ENCODE measurements around the gene SRGAP2C.
A peak's percentile ranks its signal among the peaks of the same experiment; 100 is the strongest.
"Not testable (repeated sequence)": the region's sequence is repeated elsewhere in the genome, so short reads cannot be mapped to it uniquely, and the experiment has no call there.

The SRGAP2C gene

GRCh38 chr1:121344355-121344754, 159.6 kb downstream of the SRGAP2C start:
- not testable (repeated sequence) for DNase-seq

GRCh38 chr1:121346654-121347053, 161.9 kb downstream of the SRGAP2C start:
- DNase-seq = not testable (repeated sequence)

GRCh38 chr1:121347476-121347875, 162.7 kb downstream of the SRGAP2C start:
- peak; percentile 36 for DNase-seq

GRCh38 chr1:121348115-121348514, 163.3 kb downstream of the SRGAP2C start:
- not testable (repeated sequence) for DNase-seq

- DNase-seq = not testable (repeated sequence)
Measured at GRCh38 chr1:121349332-121349967, 164.7 kb downstream of the SRGAP2C start.

- not testable (repeated sequence) for DNase-seq
Measured at GRCh38 chr1:121355711-121356420, 171.1 kb downstream of the SRGAP2C start.

GRCh38 chr1:121356819-121357218, 172.0 kb downstream of the SRGAP2C start:
- not testable (repeated sequence) for DNase-seq

GRCh38 chr1:121360531-121360930, 175.8 kb downstream of the SRGAP2C start:
- DNase-seq = not testable (repeated sequence)

- not testable (repeated sequence) for DNase-seq
Measured at GRCh38 chr1:121361451-121362233, 176.9 kb downstream of the SRGAP2C start.

GRCh38 chr1:121362234-121362883, 177.6 kb downstream of the SRGAP2C start:
- DNase-seq = not testable (repeated sequence)

- not testable (repeated sequence) for DNase-seq
Measured at GRCh38 chr1:121365316-121365715, 180.5 kb downstream of the SRGAP2C start.

GRCh38 chr1:121365723-121366122, 180.9 kb downstream of the SRGAP2C start:
- DNase-seq = peak; percentile 37

GRCh38 chr1:121366171-121366570, 181.4 kb downstream of the SRGAP2C start:
- not testable (repeated sequence) for DNase-seq

GRCh38 chr1:121368910-121369309, 184.1 kb downstream of the SRGAP2C start:
- not testable (repeated sequence) for DNase-seq

GRCh38 chr1:121369959-121370358, 185.2 kb downstream of the SRGAP2C start:
- not testable (repeated sequence) for DNase-seq

GRCh38 chr1:121374851-121375367, 190.1 kb downstream of the SRGAP2C start:
- DNase-seq = peak; percentile 43

GRCh38 chr1:121376986-121377385, 192.2 kb downstream of the SRGAP2C start:
- DNase-seq = not testable (repeated sequence)

GRCh38 chr1:121378757-121379156, 194.0 kb downstream of the SRGAP2C start:
- not testable (repeated sequence) for DNase-seq

- not testable (repeated sequence) for DNase-seq
Measured at GRCh38 chr1:121384754-121385153, 200.0 kb downstream of the SRGAP2C start.

GRCh38 chr1:121385162-121385561, 200.4 kb downstream of the SRGAP2C start:
- not testable (repeated sequence) for DNase-seq

GRCh38 chr1:121385563-121386288, 201.0 kb downstream of the SRGAP2C start:
- not testable (repeated sequence) for DNase-seq
